NCI-H2196 treated with DMSO at 0.1 percent for 48 hours (cell line): ENCODE results near the gene AK3.
A peak's percentile ranks its signal among the peaks of the same experiment; 100 is the strongest.

ENCODE experiments used
- DNase-seq: peaks from one replicate; lab custom pipeline; 2025; ENCODE audit not compliant: unreplicated experiment; lab: John Stamatoyannopoulos, UW

The AK3 gene

DNA sequence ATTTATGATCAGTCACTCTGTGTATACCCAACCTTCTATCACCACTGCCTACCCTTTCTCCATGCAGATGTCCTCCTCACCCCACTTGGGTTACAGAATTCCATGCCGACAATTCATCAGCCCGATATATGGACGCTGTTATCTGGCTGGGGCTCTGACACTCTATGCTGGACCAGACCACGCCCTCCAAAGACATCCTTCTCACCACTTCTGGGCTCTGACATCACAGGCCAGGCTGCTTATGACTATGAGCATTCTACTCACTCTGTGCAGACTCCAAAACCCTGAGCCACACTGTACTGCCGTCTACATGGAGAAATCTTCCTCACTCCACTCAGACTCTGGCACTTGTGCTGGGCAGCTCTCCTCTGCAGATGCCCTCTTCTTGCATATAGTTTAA lies 7.6 kb upstream of the AK3 start:
- DNase-seq: no peak

DNA sequence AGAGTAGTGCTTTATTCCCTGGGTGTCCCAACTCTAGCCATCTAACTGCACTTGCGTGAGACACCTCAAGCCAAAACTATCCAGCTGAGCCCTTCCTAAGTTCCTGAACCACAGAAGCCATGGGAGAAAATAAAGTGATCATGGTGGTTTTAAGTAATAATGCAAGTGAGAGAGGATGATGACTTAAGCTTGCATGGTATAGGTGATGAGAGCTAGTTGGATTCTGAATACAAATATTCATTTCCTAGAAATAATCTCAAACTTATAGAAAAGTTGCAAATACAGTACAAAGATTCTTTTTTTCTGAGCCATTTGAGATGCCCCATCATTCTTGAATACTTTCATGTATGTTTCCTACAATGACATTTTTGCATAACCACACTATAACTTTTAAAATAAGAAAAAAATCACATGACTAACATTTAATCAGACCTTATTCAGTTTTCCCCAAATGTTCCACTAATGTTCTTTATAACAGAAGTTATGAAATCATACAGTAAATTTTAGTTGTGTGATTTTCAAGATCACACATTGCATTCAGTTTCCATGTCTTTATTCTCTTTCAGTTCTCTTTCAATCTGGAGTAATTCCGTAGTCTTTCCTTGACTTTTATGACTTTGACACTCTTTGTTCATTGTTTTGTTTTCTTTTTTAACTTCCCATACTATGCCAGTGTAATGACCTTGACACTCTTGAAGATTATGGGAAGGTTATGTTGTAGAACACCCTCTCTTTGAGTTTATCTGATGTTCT lies 5.5 kb upstream of the AK3 start:
- no peak for DNase-seq

DNA sequence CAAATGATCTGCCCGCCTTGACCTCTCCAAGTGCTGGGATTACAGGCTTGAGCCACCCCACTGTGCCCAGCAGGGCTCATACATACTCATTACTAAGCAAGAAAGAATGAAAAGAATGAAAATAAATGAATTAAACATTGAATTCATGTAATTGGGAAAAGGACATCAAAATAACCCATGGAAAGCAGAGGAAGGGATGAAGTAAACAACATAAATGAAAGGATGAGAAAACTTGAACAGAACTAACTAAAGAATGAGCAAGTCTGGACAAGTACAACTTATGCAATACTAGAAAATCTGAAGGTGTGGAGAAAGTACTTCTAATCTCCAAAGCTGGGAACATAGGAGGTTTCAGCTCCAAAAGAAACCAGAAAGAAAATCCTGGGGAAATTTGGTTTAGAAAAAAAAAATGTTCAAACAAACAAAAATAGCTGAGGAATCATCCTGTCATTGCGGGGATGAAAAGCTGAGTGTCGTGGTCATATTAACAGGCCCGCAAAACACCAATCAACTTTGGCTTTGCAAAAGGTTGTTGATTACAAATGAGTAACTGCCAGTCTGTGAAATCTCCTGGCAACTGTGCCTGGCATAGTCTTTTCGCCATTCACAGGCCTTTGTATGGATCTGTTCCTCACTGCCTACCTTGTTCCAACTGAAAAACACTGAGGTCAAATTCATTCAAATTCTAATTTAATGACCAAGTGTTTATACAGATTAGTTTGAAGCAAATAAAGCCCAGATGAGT lies 2.3 kb upstream of the AK3 start:
- DNase-seq: no peak

DNA sequence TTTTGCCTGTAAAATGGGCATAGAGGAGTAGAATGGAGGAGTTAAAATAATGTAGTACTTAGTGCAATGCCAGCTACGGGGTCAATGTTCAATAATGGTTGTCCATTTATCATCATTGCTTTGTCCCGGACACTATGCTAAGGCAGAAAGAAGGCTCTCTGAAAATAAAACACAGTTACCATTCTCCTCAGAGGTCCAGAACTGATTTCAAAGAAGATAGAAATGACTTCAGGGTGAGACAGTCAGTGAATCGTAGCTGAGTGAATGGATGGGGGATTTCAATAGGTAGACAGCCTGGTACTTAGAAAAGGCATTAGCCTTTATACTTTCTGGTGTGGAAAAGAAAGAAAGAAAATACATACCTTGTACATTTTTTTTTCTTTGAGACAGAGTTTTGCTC lies 1.2 kb upstream of the AK3 start:
- DNase-seq: no peak

DNA sequence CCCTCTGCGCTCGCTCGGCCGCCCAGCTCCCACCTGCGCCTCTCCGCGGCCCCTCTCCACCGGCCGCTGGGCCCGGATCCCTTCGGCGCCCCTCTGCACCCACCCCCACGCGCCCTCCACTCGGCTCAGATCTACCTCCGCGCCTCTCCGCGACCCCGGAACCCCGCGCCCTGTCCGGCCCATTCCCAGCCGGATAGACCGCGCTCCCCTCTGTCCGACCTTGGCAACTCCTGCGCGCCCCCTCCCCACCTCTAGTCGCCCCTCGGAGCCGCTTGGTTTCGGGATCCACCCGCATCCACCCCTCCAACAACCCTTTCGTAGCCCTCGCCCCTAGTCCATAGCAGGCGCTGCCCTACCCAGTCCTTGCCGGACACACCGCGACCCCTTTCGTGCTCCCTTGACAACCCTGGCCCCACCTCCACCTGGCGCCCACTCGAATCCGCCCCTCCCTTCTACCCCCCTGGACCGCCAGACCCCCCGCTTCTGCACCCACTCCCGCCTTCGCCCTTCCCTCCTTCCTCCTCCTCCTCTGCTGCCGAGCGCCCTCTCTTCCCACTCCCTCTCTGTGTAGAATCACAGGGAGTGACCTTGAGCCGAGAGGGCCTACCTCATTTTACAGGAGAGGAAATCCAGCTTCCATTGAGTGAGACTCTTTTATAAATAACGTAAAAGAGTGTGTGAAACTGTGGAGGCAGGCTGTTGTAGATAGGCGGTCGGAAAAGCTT lies 525 bp upstream of the AK3 start:
- peak; percentile 36 for DNase-seq

DNA sequence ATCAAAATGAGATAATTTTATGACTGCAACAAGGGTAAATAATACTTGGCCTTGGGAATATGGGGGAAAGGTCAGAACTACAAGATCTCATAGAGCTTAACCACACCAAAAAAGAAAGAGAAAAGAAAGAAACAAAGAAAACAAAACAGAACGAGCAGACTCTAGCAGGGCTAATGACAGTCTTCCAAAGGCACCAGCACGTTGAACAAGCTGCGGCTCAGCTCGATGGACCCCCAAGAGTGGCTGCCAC lies 689 bp downstream of the AK3 start:
- DNase-seq: peak; percentile 35

DNA sequence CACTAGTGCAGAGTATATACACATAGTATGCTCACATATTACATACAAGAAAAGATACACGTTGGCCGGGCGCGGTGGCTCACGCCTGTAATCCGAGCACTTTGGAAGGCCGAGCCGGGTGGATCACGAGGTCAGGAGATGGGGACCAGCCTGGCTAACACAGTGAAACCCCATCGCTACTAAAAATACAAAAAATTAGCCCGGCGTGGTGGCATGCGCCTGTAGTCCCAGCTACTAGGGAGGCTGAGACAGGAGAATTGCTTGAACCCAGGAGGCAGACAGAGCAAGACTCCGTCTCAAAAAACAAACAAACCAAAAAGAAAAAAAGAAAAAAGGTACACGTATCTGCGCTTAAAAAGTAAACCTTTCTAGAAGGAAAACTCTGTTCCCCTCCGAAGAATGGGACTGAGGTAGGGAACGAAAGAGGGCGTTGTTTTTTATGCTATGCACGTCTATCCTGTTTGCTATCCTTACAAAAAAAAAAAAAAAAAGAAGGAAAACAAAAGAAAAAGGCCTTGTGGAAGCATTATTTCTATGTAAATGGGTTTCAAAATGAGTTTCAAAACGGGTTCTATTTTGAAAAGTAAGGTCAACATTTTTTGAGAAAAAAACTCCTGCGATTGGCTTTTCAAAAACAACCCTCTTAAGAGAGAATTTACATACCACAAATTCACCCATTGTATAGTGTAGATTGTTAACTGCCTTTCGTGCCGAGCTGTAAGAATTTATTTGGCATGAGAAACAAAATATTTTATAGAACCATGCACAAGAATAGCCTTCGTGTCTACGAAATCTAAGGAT lies 1.2 kb downstream of the AK3 start:
- DNase-seq: no peak

DNA sequence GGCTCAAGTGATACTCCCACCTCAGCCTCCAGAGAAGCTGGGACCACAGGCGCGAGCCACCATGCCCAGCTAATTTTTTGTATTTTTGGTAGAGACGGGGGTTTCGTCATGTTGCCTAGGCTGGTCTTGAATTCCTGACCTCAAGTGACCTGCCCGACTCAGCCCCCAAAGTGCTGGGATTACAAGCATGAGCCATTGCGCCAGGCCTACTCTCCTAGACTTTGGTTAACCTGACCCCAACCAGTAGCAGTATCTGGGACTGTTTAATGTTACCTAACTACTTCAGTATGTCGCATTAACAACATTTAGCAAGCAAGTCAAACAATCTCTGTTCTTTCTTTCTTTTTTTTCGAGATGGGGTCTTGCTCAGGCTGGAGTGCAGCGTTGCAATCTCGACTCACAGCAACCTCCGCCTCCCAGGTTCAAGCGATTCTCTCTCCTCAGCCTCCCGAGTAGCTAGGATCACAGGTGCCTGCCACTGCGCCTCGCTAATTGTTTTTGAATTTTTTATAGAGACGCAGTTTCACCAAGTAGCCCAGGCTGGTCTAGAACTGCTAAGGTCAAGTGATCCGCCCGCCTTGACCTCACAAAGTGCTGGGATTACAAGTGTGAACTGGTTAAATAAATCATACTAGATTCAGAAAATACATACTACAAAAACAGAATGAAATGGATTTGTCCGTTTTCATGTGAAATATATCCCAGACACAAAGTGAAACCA lies 2.0 kb downstream of the AK3 start:
- DNase-seq: no peak

DNA sequence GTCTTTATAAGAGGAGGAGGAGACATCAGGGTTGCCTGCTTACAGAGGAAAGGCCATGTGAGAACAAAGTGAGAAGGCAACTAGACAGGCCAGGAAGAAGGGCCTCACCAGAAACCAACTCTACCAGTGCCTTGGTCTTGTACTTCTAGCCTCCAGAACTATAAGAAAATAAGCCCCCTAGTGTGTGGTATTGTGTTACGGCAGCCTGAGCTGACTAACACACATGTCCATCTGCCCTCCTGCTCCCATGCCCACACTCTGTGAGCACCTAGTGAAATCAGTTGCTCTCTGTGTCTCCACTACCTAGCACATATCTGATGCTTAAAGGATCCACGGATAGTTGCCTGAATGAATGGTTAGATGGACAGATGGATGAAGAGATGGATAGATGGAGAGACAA lies 6.9 kb downstream of the AK3 start:
- no peak for DNase-seq

DNA sequence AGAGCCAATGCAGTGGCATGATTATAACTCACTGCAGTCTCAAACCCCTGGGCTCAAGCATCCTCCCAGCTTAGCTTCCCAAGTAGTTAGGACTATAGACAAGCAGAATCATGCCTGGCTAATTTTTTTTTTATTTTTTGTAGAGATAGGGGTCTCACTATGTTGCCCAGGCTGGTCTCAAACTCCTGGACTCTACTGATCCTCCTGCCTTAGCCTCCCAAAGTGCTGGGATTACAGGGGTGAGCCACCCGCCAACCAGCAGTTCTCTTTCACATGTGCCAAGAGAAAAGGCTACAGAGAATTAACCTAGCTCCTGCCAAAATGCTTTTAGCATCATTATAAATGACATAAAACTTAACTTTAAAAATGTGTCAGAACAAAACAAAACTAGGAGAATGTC lies 8.1 kb downstream of the AK3 start:
- no peak for DNase-seq

DNA sequence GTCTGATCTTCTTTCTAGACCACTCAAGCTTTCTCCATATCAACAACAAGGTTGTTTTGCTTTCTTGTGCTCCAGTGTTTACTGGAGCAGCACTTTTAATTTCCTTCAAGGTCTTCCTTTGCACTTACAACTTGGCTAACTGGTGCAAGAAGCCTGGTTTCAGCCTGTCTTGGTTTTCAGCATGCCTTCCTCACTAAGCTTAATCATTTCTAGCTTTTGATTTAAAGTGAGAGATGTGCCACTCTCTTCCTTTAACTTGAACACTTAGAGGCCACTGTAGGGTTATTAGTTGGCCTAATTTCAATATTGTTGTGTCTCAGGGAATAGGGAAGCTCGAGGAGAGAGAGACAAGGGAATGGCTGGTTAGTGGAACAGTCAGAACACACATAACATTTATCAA lies 13.4 kb downstream of the AK3 start:
- no peak for DNase-seq

DNA sequence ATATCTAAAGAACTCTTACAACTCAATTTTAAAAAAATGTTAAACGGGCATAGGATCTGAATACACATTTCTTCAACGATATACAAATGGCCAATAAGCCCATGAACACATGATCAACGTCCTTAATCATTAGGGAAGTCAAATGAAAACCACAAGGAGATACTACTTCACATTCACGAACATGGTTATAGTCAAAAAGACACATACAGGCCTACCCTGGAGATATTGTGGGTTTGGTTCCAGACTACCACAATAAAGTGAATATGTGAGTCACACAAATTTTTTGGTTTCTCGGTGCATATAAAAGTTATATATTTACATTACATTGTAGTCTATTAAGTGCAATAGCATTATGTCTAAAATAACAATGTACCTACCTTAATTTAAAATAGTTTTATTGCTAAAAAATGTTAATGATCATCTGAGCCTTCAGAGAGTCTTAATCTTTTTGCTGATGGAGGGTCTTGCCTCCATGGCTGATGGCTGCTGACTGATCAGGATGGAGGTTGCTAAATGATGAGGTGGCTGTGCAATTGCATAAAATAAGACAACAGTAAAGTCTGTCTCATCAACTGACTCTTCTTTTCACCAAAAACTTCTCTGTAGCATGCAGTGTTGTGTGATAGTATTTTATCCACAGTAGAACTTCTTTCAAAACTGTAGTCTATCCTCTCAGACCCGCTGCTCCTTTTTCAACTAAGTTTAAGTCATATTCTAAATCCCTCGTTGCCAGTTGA lies 15.1 kb downstream of the AK3 start:
- DNase-seq: no peak

DNA sequence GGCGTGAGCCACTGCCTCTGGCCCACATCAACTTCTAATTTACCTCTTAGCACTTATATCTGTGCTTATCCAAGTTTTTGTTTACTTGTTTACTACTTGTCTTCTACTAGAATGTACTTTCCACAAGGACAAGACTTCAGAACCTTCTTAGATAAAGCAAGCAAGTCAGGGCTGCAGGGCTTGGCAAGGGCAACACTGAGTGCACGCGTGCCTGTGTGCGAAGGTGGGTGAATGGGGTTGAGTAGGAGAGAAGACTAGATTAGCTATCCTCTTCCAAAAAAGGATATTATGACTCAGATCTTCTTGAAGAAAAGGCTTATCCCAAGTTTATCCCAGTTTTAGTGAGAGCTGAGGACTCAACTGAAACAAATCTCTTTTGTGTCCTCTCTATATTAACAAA lies 19.3 kb downstream of the AK3 start:
- no peak for DNase-seq

DNA sequence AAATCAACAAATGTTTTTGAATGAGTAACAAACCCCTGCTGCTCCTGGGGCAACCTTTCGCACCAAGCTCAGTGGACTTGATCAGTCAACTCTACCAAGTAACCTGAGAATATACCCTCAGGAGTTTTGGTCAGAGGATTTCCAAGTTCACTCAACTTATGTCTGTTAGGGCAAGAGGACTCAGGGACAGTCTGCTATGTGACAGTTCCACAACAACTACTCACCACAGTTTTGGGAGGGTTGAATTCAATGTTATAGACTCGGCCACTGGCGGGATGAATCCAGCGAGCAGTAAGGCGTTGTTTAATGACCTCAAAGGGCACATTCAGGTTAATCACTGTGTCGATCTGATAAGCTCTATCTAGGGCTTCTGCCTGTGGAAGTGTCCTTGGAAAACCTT lies 22.1 kb downstream of the AK3 start:
- no peak for DNase-seq

DNA sequence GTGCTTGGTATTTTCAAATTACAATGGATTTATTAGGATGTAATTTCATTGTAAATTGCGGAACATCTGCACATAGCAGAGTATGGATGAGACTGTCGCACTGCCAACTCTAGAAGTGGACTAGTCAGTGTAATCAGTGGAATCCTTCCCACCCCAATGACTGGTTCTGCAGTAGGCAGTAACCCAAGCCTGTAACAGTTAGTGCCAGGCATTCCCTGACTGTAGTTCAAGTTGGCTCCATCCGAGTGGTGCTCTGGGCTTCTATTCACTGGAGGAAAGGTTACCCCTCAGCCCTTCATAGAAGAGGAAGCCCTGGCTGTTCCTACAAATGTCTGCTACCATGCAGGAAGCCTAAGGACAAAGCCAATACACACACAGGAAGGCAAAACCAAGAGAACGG lies 23.2 kb downstream of the AK3 start:
- no peak for DNase-seq

DNA sequence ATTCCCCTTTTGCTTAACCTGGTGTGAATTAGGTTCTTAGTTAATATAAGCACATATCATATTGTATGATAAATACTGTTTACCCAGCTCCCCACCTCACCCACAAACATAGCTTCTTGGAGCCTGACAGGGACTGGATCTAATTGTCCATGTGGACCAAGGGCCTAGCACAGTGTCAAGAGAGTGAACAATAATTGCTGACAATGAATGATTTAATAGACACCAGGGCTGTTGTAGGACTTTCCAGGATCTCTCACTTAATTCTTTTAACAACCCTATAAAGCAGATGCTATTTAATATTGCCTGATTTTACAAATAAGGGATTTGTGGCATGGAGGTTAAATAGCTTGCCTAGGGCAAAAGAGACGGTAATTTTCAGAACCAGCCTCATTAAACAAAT lies 24.8 kb downstream of the AK3 start:
- no peak for DNase-seq

DNA sequence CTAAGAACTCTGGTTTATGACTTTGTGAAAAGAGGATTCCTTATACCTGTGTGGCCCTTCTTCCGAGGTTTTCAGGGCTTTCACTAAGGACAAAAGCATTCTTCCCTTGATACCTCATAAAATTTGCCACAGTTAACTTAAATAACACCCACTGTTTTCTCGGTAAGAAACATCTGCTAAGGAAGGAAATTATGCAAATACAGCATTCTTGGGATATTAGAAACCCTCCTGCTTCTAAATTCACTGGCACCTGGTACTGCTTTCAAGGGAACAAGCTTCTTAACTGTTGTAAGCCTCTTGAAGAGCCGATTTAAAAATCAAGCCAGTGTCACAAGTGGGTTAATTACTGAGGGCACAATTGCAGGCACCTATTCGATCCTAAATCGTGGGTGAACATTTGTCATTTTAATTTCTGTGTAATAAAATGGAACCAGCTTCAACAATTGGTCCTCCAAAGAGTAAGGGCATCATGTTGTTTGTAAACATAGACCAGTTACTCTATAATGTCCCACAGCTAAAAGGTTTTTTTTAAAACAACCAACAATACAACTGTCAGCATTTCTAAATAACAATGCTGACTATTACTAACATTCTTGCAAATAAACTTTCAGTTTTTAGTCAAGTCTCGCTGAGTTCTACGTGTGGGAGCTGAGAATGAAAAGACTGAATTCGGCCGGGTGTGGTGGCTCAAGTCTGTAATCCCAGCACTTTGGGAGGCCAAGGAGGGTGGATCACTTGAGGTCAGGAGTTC lies 26.6 kb downstream of the AK3 start:
- no peak for DNase-seq

DNA sequence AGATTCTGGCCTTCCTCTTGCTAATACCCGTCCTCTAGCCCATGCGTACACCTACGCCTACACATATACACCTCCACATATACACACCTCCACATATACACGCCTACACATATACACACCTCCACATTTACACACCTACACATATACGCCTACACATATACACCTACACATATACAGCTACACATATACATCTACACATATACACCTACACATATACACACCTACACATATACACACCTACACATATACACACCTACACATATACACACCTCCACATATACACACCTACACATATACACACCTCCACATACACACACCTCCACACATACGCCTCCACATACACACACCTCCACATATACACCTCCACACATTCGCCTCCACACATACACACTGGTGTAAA lies 27.2 kb downstream of the AK3 start:
- no peak for DNase-seq

DNA sequence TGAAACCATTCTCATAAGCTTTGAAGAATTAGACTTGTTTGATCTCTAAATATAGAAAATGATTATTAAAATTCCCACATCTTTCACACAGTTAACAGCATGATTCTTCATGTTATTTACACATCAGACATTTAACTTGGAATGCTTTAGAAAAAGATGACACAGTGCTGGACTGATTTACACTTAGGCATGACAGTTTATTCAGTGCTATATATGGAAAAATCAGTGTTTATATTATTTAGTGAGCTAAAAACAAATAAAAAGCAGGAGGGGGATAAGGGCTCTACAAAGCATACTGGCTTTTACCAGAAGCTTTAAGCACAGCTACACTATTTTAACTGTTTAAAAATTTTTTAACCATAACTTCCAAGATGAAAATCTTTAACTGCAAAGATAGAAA lies 31.6 kb downstream of the AK3 start:
- DNase-seq: no peak
